ENCODE measurements around the gene ATF7IP2. TPM values are rescaled to one million over a fixed set of nuclear protein-coding genes. Genes with fewer than 3 reads are reported as not detected.

The ATF7IP2 gene
- total and polyA plus RNA-seq, 2 of the 13 experiments (the other 11 are each of a cell fraction or from before 2014, with no cell fraction given) = 117 to 217 TPM

GRCh38 chr16:10509534-10510025 lies 123.7 kb downstream of the ATF7IP2 start (continued):
- TF ChIP-seq RAD51 (IDR thresholded peaks at IDR 0.05; ENCODE audit: borderline replicate concordance) (no peak), PITX1 (CRISPR knock-in tag; IDR thresholded peaks at IDR 0.05) (peak; percentile 85), TSC22D2 (CRISPR knock-in tag; IDR thresholded peaks at IDR 0.05; ENCODE audit: borderline replicate concordance) (no peak), ZNF629 (CRISPR knock-in tag; conservative IDR thresholded peaks at IDR 0.05) (no peak), CHCHD3 (CRISPR knock-in tag; IDR thresholded peaks at IDR 0.05) (no peak), PATZ1 (CRISPR knock-in tag; IDR thresholded peaks at IDR 0.05) (0 out of 2 replicates have a peak, but pooled peaks have one; percentile 32), TBX2 (CRISPR knock-in tag; IDR thresholded peaks at IDR 0.05; ENCODE audit: borderline replicate concordance) (peak; percentile 72; the same call in 1 of the 2 replicates), DPF2 (CRISPR knock-in tag; IDR thresholded peaks at IDR 0.05; ENCODE audit: borderline replicate concordance, low read depth) (no peak), ZNF563 (CRISPR knock-in tag; IDR thresholded peaks at IDR 0.05) (no peak), IRF1 (CRISPR knock-in tag; IDR thresholded peaks at IDR 0.05; ENCODE audit: low read depth) (no peak), KLF13 (CRISPR knock-in tag; IDR thresholded peaks at IDR 0.05) (no peak), AGO2 (optimal IDR thresholded peaks at IDR 0.05; ENCODE audit: low read depth, low read length) (no peak), FOXC1 (CRISPR knock-in tag; IDR thresholded peaks at IDR 0.05; ENCODE audit: borderline replicate concordance) (peak; percentile 51; the same call in 1 of the 2 replicates), ZNF512B (CRISPR knock-in tag; IDR thresholded peaks at IDR 0.05; ENCODE audit: borderline replicate concordance) (peak; percentile 93; the same call in 1 of the 2 replicates), ZNF530 (CRISPR knock-in tag; IDR thresholded peaks at IDR 0.05; ENCODE audit: low read depth) (no peak), ARHGAP35 (CRISPR knock-in tag; IDR thresholded peaks at IDR 0.05; ENCODE audit: borderline replicate concordance) (no peak)
- TF ChIP-seq, protein P1, sequence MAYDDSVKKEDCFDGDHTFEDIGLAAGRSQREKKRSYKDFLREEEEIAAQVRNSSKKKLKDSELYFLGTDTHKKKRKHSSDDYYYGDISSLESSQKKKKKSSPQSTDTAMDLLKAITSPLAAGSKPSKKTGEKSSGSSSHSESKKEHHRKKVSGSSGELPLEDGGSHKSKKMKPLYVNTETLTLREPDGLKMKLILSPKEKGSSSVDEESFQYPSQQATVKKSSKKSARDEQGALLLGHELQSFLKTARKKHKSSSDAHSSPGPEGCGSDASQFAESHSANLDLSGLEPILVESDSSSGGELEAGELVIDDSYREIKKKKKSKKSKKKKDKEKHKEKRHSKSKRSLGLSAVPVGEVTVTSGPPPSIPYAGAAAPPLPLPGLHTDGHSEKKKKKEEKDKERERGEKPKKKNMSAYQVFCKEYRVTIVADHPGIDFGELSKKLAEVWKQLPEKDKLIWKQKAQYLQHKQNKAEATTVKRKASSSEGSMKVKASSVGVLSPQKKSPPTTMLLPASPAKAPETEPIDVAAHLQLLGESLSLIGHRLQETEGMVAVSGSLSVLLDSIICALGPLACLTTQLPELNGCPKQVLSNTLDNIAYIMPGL (CRISPR knock-in tag; IDR thresholded peaks at IDR 0.05; ENCODE audit: borderline replicate concordance in 1 of 2, low read depth in 1 of 2) = peak; percentile 57 to 65; a peak in 2 of 4 replicates
- TF ChIP-seq, protein P2, sequence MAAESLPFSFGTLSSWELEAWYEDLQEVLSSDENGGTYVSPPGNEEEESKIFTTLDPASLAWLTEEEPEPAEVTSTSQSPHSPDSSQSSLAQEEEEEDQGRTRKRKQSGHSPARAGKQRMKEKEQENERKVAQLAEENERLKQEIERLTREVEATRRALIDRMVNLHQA (CRISPR knock-in tag; IDR thresholded peaks at IDR 0.05) = no peak
- TF ChIP-seq, protein P3, sequence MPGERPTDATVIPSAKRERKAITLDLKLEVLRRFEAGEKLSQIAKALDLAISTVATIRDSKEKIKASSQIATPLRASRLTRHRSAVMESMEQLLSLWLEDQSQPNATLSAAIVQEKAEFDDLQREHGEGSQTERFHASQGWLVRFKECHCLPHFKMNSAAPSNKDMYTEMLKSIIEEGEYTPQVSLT (CRISPR knock-in tag; IDR thresholded peaks at IDR 0.05; ENCODE audit: borderline replicate concordance, low read depth) = no peak
